K562 (cell line): Measurements from ENCODE around the gene SLC25A48. TPM values are rescaled to one million over a fixed set of nuclear protein-coding genes. Genes with fewer than 3 reads are reported as not detected.

Experiments
- ATAC-seq: fragments of 200-7000 bp; cut with Tn5 transposase; 3 replicates; pipeline ENCODE4 v1.9.1; 2020; ENCODE audit warnings: moderate library complexity
- BruUV-seq: library from RNA; stranded (reverse); fragments of 400-500 nt; replicated peaks from 2 replicates; lab custom pipeline; 2021; lab: Mats Ljungman, UMichigan
- CTCF ChIA-PET: fragments of 300-600 bp; formaldehyde crosslinking; extraction: SDS; loops from one replicate; lab custom pipeline; 2021; ENCODE audit warnings: low intra/inter-chr PET ratio; lab: Yijun Ruan, JAX
- POLR2A ChIA-PET: fragments of 300-600, 350-650 bp; sonication (Branson Sonifier 250); formaldehyde crosslinking; extraction: SDS; loops from one replicate; lab custom pipeline; 2021; ENCODE audit warnings: antibody characterized with exemption, inconsistent platforms; lab: Yijun Ruan, JAX
- DNase-seq, 4 experiments: peaks; one replicate each; pipeline versions ENCODE4 v3.0.0 to v3.0.0-alpha.2; 2011 to 2018; ENCODE audit warnings: low spot score in 3 of 4, mixed read lengths in 3 of 4; ENCODE audit errors: extremely low read depth in 1 of 4
- FAIRE-seq: peaks from 2 replicates; lab custom pipeline; 2011; peaks lifted over from hg19 to GRCh38; lab: Jason Lieb, UNC
- H2AFZ ChIP-seq: 2 replicates; pipeline ENCODE4 v1.6.0; 2011; ENCODE audit warnings: low read depth, low read length, control low read depth, inconsistent platforms
- H3K27ac ChIP-seq: fragments of 200-600 bp; 3 replicates; pipeline ENCODE4 v1.8.0; 2011; ENCODE audit warnings: low read depth, mild to moderate bottlenecking, control low read depth, inconsistent platforms, low read length, moderate library complexity, mixed read lengths; ENCODE audit errors: extremely low read depth
- H3K27me3 ChIP-seq, 2 experiments: fragments of 300-600 bp in 1 of 2; 2 replicates in 1 of 2; 3 replicates in 1 of 2; pipeline versions ENCODE4 v1.6.0 to v1.8.0; 2011; ENCODE audit warnings: inconsistent platforms in 2 of 2, low read length in 2 of 2, mild to moderate bottlenecking in 1 of 2, mixed read lengths in 1 of 2, moderate library complexity in 1 of 2; ENCODE audit not compliant: control insufficient read depth in 2 of 2, insufficient read depth in 2 of 2
- H3K36me3 ChIP-seq: fragments of 300-600 bp; 3 replicates; pipeline ENCODE4 v1.8.0; 2011; ENCODE audit warnings: mild to moderate bottlenecking, low read length, inconsistent platforms; ENCODE audit not compliant: control insufficient read depth, insufficient read depth
- H3K4me1 ChIP-seq, 2 experiments: fragments of 200-600 bp in 1 of 2; replicated peaks in 1 of 2; 2 replicates in 1 of 2; 3 replicates in 1 of 2; pipeline versions ENCODE4 v1.5.1 to v1.8.0; 2011; ENCODE audit warnings: inconsistent platforms in 2 of 2, low read length in 2 of 2, mild to moderate bottlenecking in 1 of 2, mixed read lengths in 1 of 2, moderate library complexity in 1 of 2; ENCODE audit not compliant: control insufficient read depth in 2 of 2, insufficient read depth in 2 of 2
- H3K4me2 ChIP-seq: 2 replicates; pipeline ENCODE4 v1.6.1; 2011; ENCODE audit warnings: low read length, control low read depth, inconsistent platforms, mixed read lengths; ENCODE audit not compliant: insufficient read depth
- H3K4me3 ChIP-seq: fragments of 200-600 bp; sonication (generic), shearing (Covaris generic); 2 replicates; pipeline ENCODE4 v1.5.1; 2016; ENCODE audit warnings: control low read depth, inconsistent platforms
- H3K79me2 ChIP-seq: fragments of 200-600 bp; 3 replicates; pipeline ENCODE4 v1.8.0; 2011; ENCODE audit warnings: low read length, inconsistent platforms; ENCODE audit not compliant: control insufficient read depth, insufficient read depth
- H3K9ac ChIP-seq, 2 experiments: 2 replicates each; pipeline versions ENCODE4 v1.6.0 to v1.6.1; 2011; ENCODE audit warnings: low read depth in 2 of 2, low read length in 2 of 2, control low read depth in 1 of 2, inconsistent platforms in 1 of 2, mild to moderate bottlenecking in 1 of 2, mixed read lengths in 1 of 2; ENCODE audit not compliant: insufficient read depth in 1 of 2
- H3K9me1 ChIP-seq: one replicate; pipeline ENCODE4 v1.6.0; 2011; ENCODE audit warnings: inconsistent platforms, mild to moderate bottlenecking, low read length, moderate library complexity; ENCODE audit not compliant: control insufficient read depth, insufficient read depth
- H3K9me3 ChIP-seq: replicated peaks from 2 replicates; pipeline ENCODE4 v1.5.1; 2011; ENCODE audit warnings: low read depth, low read length, inconsistent platforms; ENCODE audit not compliant: control insufficient read depth, insufficient read depth
- H4K20me1 ChIP-seq: replicated peaks from 2 replicates; pipeline ENCODE4 v1.6.1; 2011; ENCODE audit warnings: low read length, inconsistent platforms, mixed read lengths; ENCODE audit not compliant: control insufficient read depth, insufficient read depth
- CBFA2T2 ChIP-seq: fragments of 450-650 bp; conservative IDR thresholded peaks from 2 replicates; pipeline ENCODE4 v1.6.1; 2017; ENCODE audit warnings: mild to moderate bottlenecking
- FOXP4 ChIP-seq: sonication (generic); formaldehyde crosslinking; IDR thresholded peaks from 2 replicates; pipeline ENCODE4 v1.8.0; 2022; ENCODE audit warnings: mild to moderate bottlenecking, missing genetic modification reagents, borderline replicate concordance
- ID3 ChIP-seq, 2 experiments: fragments of 250-450 bp in 1 of 2; fragments of 450-650 bp in 1 of 2; sonication (Bioruptor Pico) in 1 of 2; IDR thresholded peaks; 2 replicates each; pipeline versions ENCODE4 v1.6.1 to v1.8.0; 2016 to 2021; ENCODE audit warnings: mild to moderate bottlenecking in 2 of 2, moderate library complexity in 2 of 2, missing compliant biosample characterization in 1 of 2, missing genetic modification characterization in 1 of 2
- NCOA2 ChIP-seq, 2 experiments: fragments of 450-650 bp; IDR thresholded peaks; 2 replicates each; pipeline ENCODE4 v1.6.1; 2018; ENCODE audit warnings: mild to moderate bottlenecking in 2 of 2, moderate library complexity in 1 of 2; ENCODE audit not compliant: partially characterized antibody in 2 of 2
- USF2 ChIP-seq: sonication (generic); formaldehyde crosslinking; IDR thresholded peaks from 2 replicates; pipeline ENCODE4 v1.5.0; 2020; ENCODE audit warnings: missing genetic modification reagents
- WGBS: fragments of 100-300 bp; shearing (Covaris generic); methylation state at CpG from one replicate; pipeline ENCODE4 v1.1.6; 2016; ENCODE audit warnings: low coverage, mixed read lengths; ENCODE audit not compliant: insufficient coverage; ENCODE audit errors: missing lambda C conversion rate; 5-methylcytosine and 5-hydroxymethylcytosine counted together
- in situ Hi-C: fragments of 300-500 bp; cut with MboI; formaldehyde crosslinking; loops from 4 replicates; pipeline ENCODE4 v1.15.0; 2018; ENCODE audit warnings: inconsistent platforms, mixed read lengths
- intact Hi-C: fragments of 100-400 bp; cut with micrococcal nuclease; formaldehyde crosslinking; loops from 2 replicates; pipeline ENCODE4 v1.14.2; 2022
- polyA plus RNA-seq, 8 experiments: library from polyadenylated mRNA; depleted of rRNA in 4 of 8; stranded (reverse) in 5 of 8; unstranded in 3 of 8; fragments of >200 nt; fragmentation: Nextera tagmentation in 2 of 8; fragmentation: Illumina TruSeq in 1 of 8; extraction: Ambion mirVana in 2 of 8; extraction: Trizol in 1 of 8; gene quantifications; 2 replicates each; pipeline versions ENCODE4 v1.2.1 to v1.2.3, GENCODE V29; 2011 to 2014; ENCODE audit warnings: inconsistent platforms in 1 of 8, missing spikeins in 1 of 8
- total RNA-seq, 7 experiments: library from RNA; depleted of rRNA in 6 of 7; stranded (reverse); fragments of >200 nt in 6 of 7; fragmentation: Illumina TruSeq in 2 of 7; extraction: Trizol in 2 of 7; gene quantifications; 2 replicates each; pipeline versions ENCODE4 v1.2.1 to v1.2.3, GENCODE V29; 2011 to 2021; ENCODE audit warnings: low replicate concordance in 1 of 7

SLC25A48 gene
- total and polyA plus RNA-seq, 9 of the 15 experiments (the other 6 are each of a cell fraction or from before 2014, with no cell fraction given): 0.08 to 0.35 (median 0.23) TPM; not detected in 1

GRCh38 chr5:135827965-135828781 is 6.3 kb upstream of the SLC25A48 start:
- POLR2A ChIA-PET: interaction anchor here (0.5 to 1.3 kb wide), 4 partner anchors 10 to 262 kb away, joined by 3 read pairs; no protein-coding TSS in a partner anchor
- Histone ChIP-seq H3K27ac (no peak overlapping the region), H3K9me3 (no peaks in the 10 kb centered on the region), H2AFZ (no peak overlapping the region), H3K9me1 (no peaks in the 10 kb centered on the region), H3K4me3 (no peak overlapping the region), H3K27me3 (peaks cover 0 to 54% of the 10 kb centered on the region in 2 experiments; a peak in 2 of 5 replicates), H3K4me1 (no peaks in the 10 kb centered on the region), H3K36me3 (no peaks in the 10 kb centered on the region), H4K20me1 (peaks cover 7% of the 10 kb centered on the region; the same call in 1 of the 2 replicates), H3K9ac (no peak overlapping the region), H3K4me2 (no peak overlapping the region), H3K79me2 (no peaks in the 10 kb centered on the region)
- DNase-seq: no peak
- CTCF ChIA-PET: no interaction called here
- no TSS peak for BruUV-seq
- no peak for TF ChIP-seq NCOA2 (IDR thresholded peaks at IDR 0.05; ENCODE audit: partially characterized antibody in 2 of 2)
- no peak for TF ChIP-seq ID3 (CRISPR knock-in tag; IDR thresholded peaks at IDR 0.05)
- no peak for TF ChIP-seq ID3 (tag; IDR thresholded peaks at IDR 0.05)
- TF ChIP-seq USF2 (CRISPR knock-in tag): no peak
- TF ChIP-seq CBFA2T2: no peak
- no peak for TF ChIP-seq FOXP4 (CRISPR knock-in tag)
- WGBS: 0% methylated on average over 10 of the region's 10 CpGs
- no peak for FAIRE-seq
- intact Hi-C loops (no loop called here), in situ Hi-C loops (no loop called here)
- no peak for ATAC-seq
